Hepatocyte (in vitro differentiated cells): ENCODE measurements around the gene C6orf52. TPM values are rescaled to one million over a fixed set of nuclear protein-coding genes. Genes with fewer than 3 reads are reported as not detected.

Experiments used
- DNase-seq: peaks from one replicate; pipeline ENCODE4 v3.0.0-alpha.2; 2016; ENCODE audit warnings: low spot score
- H2AFZ ChIP-seq: fragments of 200-600 bp; sonication (generic); 2 replicates; pipeline ENCODE4 v1.6.0; 2016; ENCODE audit warnings: antibody characterized with exemption, mild to moderate bottlenecking
- H3K27ac ChIP-seq: fragments of 200-600 bp; sonication (generic); 2 replicates; pipeline ENCODE4 v1.5.1; 2016; ENCODE audit warnings: mild to moderate bottlenecking
- H3K27me3 ChIP-seq: fragments of 200-600 bp; sonication (generic); 2 replicates; pipeline ENCODE4 v1.6.1; 2016
- H3K36me3 ChIP-seq: fragments of 200-600 bp; sonication (generic); replicated peaks from 2 replicates; pipeline ENCODE4 v1.5.1; 2016; ENCODE audit warnings: low read depth; ENCODE audit not compliant: insufficient read depth
- H3K4me1 ChIP-seq: fragments of 200-600 bp; sonication (generic); 2 replicates; pipeline ENCODE4 v1.5.1; 2016; ENCODE audit warnings: mild to moderate bottlenecking, moderate library complexity; ENCODE audit not compliant: insufficient read depth
- H3K4me2 ChIP-seq: fragments of 200-600 bp; sonication (generic); 2 replicates; pipeline ENCODE4 v1.6.0; 2016
- H3K4me3 ChIP-seq: fragments of 200-600 bp; sonication (generic); 2 replicates; pipeline ENCODE4 v1.5.1; 2016; ENCODE audit warnings: mild to moderate bottlenecking
- H3K79me2 ChIP-seq: fragments of 200-600 bp; sonication (generic); 2 replicates; pipeline ENCODE4 v1.6.0; 2017; ENCODE audit warnings: mild to moderate bottlenecking
- H3K9me2 ChIP-seq: fragments of 200-600 bp; sonication (generic); replicated peaks from 2 replicates; pipeline ENCODE4 v1.6.0; 2017; ENCODE audit warnings: mild to moderate bottlenecking; ENCODE audit not compliant: insufficient read depth
- H3K9me3 ChIP-seq: fragments of 200-600 bp; sonication (generic); 2 replicates; pipeline ENCODE4 v1.5.1; 2016; ENCODE audit warnings: low read depth, mild to moderate bottlenecking
- H4K20me1 ChIP-seq: fragments of 200-600 bp; sonication (generic); 2 replicates; pipeline ENCODE4 v1.6.0; 2016; ENCODE audit warnings: mild to moderate bottlenecking; ENCODE audit not compliant: insufficient read depth, poor library complexity, severe bottlenecking
- EZH2 ChIP-seq: fragments of 200-600 bp; sonication (generic); IDR thresholded peaks from 2 replicates; pipeline ENCODE4 v1.6.1; 2016; ENCODE audit warnings: antibody characterized with exemption, mild to moderate bottlenecking, borderline replicate concordance
- EZH2phosphoT487 ChIP-seq: fragments of 200-600 bp; sonication (generic); IDR thresholded peaks from one replicate; pipeline ENCODE4 v1.6.1; 2018; ENCODE audit warnings: antibody characterized with exemption, mild to moderate bottlenecking, low read depth, moderate library complexity; ENCODE audit not compliant: unreplicated experiment, severe bottlenecking
- WGBS: methylation state at CpG from one replicate; pipeline ENCODE4 v1.1.6; 2016; ENCODE audit warnings: low lambda C conversion rate; ENCODE audit errors: missing lambda C conversion rate; 5-methylcytosine and 5-hydroxymethylcytosine counted together
- polyA plus RNA-seq: library from polyadenylated mRNA; unstranded; fragments of >200 nt; fragmentation: Nextera tagmentation; extraction: Ambion mirVana; gene quantifications from 2 replicates; pipeline ENCODE4 v1.2.1, GENCODE V29; 2016
- total RNA-seq: library from RNA; depleted of rRNA; stranded (reverse); fragments of >200 nt; gene quantifications from 2 replicates; pipeline ENCODE4 v1.2.3, GENCODE V29; 2014
- TF ChIP-seq, protein P1 (sequence below): fragments of 200-600 bp; sonication (generic); IDR thresholded peaks from 2 replicates; pipeline ENCODE4 v1.5.1; 2016; ENCODE audit warnings: antibody characterized with exemption, mild to moderate bottlenecking; ENCODE audit not compliant: poor library complexity

The C6orf52 gene
- total and polyA plus RNA-seq, 2 experiments from 2014 or later, result 1.2 to 6.8 TPM

DNA sequence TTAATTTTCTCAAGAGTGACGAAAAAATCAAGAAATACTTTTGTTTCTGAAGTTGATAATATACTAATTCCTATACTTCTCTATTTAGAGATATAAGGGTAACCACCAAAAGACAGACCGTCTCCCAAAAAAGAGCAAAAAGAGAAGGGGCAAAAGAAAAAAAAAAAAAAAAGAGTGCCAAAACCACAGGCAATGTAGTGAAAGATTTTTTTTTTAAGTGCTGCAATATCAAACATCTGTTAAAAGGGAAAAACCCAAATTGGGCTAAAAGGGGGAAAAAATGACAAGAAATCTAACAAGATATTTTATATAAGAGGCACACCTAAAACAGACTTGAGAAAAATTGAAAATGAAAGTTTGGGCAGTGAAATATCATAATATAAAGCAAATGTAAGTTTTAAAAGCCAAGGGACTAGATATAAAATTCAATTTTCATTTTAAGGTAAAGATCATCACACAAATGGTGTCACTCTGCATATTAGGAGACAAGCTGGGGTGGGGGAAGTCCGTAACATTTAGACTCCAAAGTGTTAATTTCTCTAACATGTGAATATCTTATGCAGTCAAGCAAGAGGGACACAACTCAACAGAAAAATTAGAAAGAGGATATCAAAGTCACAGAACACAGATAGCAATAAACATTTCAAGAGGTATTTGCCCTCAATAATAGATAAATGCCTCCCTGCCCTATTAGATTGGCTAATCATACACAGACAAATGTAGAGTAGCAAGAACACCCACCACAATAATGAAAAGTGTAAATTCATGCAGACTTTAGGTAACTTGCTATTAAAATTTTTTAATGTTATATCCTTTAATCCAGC lies 9.1 kb downstream of the C6orf52 start:
- Histone ChIP-seq H3K36me3 (no peaks in the 10 kb centered on the region), H3K27me3 (no peaks in the 10 kb centered on the region), H3K79me2 (no peaks in the 10 kb centered on the region), H3K4me2 (no peak overlapping the region), H3K4me3 (no peak overlapping the region), H3K4me1 (peaks cover 18% of the 10 kb centered on the region), H3K27ac (no peak overlapping the region), H3K9me2 (no peaks in the 10 kb centered on the region), H2AFZ (no peak overlapping the region), H3K9me3 (no peaks in the 10 kb centered on the region), H4K20me1 (no peaks in the 10 kb centered on the region)
- WGBS, result 98% methylated on average over 3 of the region's 3 CpGs
- TF ChIP-seq EZH2 (no peak), EZH2phosphoT487 (no peak)
- TF ChIP-seq, protein P1, sequence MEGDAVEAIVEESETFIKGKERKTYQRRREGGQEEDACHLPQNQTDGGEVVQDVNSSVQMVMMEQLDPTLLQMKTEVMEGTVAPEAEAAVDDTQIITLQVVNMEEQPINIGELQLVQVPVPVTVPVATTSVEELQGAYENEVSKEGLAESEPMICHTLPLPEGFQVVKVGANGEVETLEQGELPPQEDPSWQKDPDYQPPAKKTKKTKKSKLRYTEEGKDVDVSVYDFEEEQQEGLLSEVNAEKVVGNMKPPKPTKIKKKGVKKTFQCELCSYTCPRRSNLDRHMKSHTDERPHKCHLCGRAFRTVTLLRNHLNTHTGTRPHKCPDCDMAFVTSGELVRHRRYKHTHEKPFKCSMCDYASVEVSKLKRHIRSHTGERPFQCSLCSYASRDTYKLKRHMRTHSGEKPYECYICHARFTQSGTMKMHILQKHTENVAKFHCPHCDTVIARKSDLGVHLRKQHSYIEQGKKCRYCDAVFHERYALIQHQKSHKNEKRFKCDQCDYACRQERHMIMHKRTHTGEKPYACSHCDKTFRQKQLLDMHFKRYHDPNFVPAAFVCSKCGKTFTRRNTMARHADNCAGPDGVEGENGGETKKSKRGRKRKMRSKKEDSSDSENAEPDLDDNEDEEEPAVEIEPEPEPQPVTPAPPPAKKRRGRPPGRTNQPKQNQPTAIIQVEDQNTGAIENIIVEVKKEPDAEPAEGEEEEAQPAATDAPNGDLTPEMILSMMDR, result no peak
- no peak for DNase-seq

DNA sequence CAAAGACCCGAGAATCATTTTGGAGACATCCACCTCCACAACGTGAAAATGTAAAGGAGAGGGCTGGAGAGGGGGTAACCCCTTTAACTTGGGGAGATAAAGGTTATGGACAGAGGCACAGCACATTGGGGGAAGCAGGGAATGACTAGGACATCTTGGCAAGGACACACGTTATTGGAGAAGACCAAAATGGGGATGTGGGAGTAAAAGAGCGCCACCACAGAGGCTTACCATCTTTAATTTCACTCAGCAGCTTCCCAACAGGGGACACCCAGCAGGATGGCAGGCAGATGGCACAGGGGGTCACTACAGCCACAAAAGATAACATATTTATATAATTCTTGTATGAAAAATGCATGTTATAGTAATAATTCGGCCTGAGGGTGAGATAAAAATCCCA lies 9.8 kb downstream of the C6orf52 start:
- H3K4me2 ChIP-seq, result no peak overlapping the region
- no peaks in the 10 kb centered on the region for H3K27me3 ChIP-seq
- no peaks in the 10 kb centered on the region for H3K9me3 ChIP-seq
- no peak overlapping the region for H3K4me3 ChIP-seq
- no peaks in the 10 kb centered on the region for H3K9me2 ChIP-seq
- no peak overlapping the region for H3K27ac ChIP-seq
- WGBS, result 90% methylated on average over 5 of the region's 5 CpGs
- H3K36me3 ChIP-seq, result no peaks in the 10 kb centered on the region
- no peaks in the 10 kb centered on the region for H3K79me2 ChIP-seq
- peaks cover 18% of the 10 kb centered on the region for H3K4me1 ChIP-seq
- H2AFZ ChIP-seq, result no peak overlapping the region
- no peak for DNase-seq
- H4K20me1 ChIP-seq, result no peaks in the 10 kb centered on the region
- TF ChIP-seq, protein P1, result no peak
- TF ChIP-seq EZH2 (no peak), EZH2phosphoT487 (no peak)

DNA sequence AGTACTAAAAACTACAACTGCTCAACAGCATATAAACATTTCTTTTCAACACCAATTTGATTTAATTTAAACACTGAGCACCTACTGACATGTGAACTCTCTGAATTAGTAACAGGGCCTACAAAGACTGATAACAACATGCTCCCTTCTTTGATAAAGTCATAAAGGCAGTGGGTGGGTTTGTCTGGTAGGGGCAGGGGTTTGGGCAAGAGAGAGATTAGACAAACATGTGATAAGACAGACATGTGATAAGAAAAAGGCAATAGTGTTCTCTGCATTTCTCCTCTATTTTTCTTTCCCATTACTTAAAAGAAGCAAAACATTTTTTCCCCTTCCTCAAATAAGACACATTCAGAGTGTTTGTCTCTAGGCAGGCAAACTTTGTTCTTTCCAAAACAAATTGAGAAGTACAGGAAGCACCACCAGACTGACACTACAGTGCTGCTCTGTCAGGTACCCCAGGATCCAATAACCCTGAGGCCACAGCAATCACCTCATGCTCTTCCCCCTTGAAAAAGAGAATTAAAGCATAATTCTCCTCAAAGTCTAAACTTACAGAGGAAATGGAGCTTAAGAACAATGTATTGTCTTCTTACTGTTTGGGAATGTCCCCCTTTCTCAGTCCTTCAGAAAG lies 11.9 kb downstream of the C6orf52 start:
- H3K36me3 ChIP-seq, result no peaks in the 10 kb centered on the region
- no peaks in the 10 kb centered on the region for H3K27me3 ChIP-seq
- no peak overlapping the region for H3K4me3 ChIP-seq
- H3K4me2 ChIP-seq, result no peak overlapping the region
- H3K4me1 ChIP-seq, result peaks cover 13% of the 10 kb centered on the region
- H4K20me1 ChIP-seq, result no peaks in the 10 kb centered on the region
- H3K9me3 ChIP-seq, result no peaks in the 10 kb centered on the region
- TF ChIP-seq, protein P1, result no peak
- TF ChIP-seq EZH2phosphoT487, result no peak
- H3K27ac ChIP-seq, result peak overlapping the region; percentile 76
- no peak overlapping the region for H2AFZ ChIP-seq
- H3K79me2 ChIP-seq, result no peaks in the 10 kb centered on the region
- DNase-seq, result no peak
- no peaks in the 10 kb centered on the region for H3K9me2 ChIP-seq
